ENCODE measurements around the gene EBF3.
A peak's percentile ranks its signal among the peaks of the same experiment; 100 is the strongest.

The EBF3 gene

GRCh38 chr10:129909531-129910256, 54.4 kb downstream of the EBF3 start:
- peak; percentile 61 for DNase-seq

- DNase-seq: no peak
Observed at GRCh38 chr10:129909080-129909479, 55.0 kb downstream of the EBF3 start.

GRCh38 chr10:129908406-129908805, 55.7 kb downstream of the EBF3 start:
- DNase-seq: no peak

GRCh38 chr10:129905553-129905952, 58.5 kb downstream of the EBF3 start:
- DNase-seq: no peak

GRCh38 chr10:129904323-129904722, 59.8 kb downstream of the EBF3 start:
- DNase-seq: no peak

GRCh38 chr10:129901389-129902006, 62.6 kb downstream of the EBF3 start:
- peak; percentile 37 for DNase-seq

- peak; percentile 24 for DNase-seq
Observed at GRCh38 chr10:129900825-129901224, 63.2 kb downstream of the EBF3 start.

GRCh38 chr10:129899276-129900130, 64.6 kb downstream of the EBF3 start:
- DNase-seq: peak; percentile 17

GRCh38 chr10:129898706-129899268, 65.3 kb downstream of the EBF3 start:
- DNase-seq: peak; percentile 65

GRCh38 chr10:129897871-129898626, 66.0 kb downstream of the EBF3 start:
- no peak for DNase-seq

- DNase-seq: no peak
Observed at GRCh38 chr10:129896860-129897200, 67.2 kb downstream of the EBF3 start.

GRCh38 chr10:129896136-129896859, 67.8 kb downstream of the EBF3 start:
- peak; percentile 95 for DNase-seq

GRCh38 chr10:129895811-129896135, 68.3 kb downstream of the EBF3 start:
- no peak for DNase-seq

- DNase-seq: no peak
Observed at GRCh38 chr10:129894698-129895097, 69.4 kb downstream of the EBF3 start.

- no peak for DNase-seq
Observed at GRCh38 chr10:129893104-129894089, 70.7 kb downstream of the EBF3 start.

- DNase-seq: no peak
Observed at GRCh38 chr10:129892548-129893052, 71.5 kb downstream of the EBF3 start.

GRCh38 chr10:129891806-129892205, 72.3 kb downstream of the EBF3 start:
- DNase-seq: no peak

- DNase-seq: no peak
Observed at GRCh38 chr10:129890170-129890569, 73.9 kb downstream of the EBF3 start.

GRCh38 chr10:129888784-129889616, 75.1 kb downstream of the EBF3 start:
- DNase-seq: peak; percentile 82
